Astrocyte (in vitro differentiated cells and primary cell): Measurements from ENCODE around the gene PLXND1. TPM values are rescaled to one million over a fixed set of nuclear protein-coding genes. Genes with fewer than 3 reads are reported as not detected.

Experiments
- DNase-seq: peaks from one replicate; pipeline ENCODE4 v3.0.0-alpha.2; 2010; ENCODE audit warnings: low read depth
- FAIRE-seq: peaks from 2 replicates; lab custom pipeline; 2011; peaks lifted over from hg19 to GRCh38; lab: Jason Lieb, UNC
- H2AFZ ChIP-seq: 2 replicates; pipeline ENCODE4 v1.6.0; 2012; ENCODE audit warnings: low read depth, low read length, inconsistent platforms
- H3K27ac ChIP-seq: 2 replicates; pipeline ENCODE4 v1.5.1; 2011; ENCODE audit warnings: low read depth, low read length, inconsistent platforms
- H3K27me3 ChIP-seq: 2 replicates; pipeline ENCODE4 v1.6.0; 2011; ENCODE audit warnings: low read length, inconsistent platforms; ENCODE audit not compliant: insufficient read depth
- H3K36me3 ChIP-seq: 2 replicates; pipeline ENCODE4 v1.5.1; 2011; ENCODE audit warnings: low read length, inconsistent platforms; ENCODE audit not compliant: insufficient read depth
- H3K4me1 ChIP-seq: 2 replicates; pipeline ENCODE4 v1.5.1; 2011; ENCODE audit warnings: low read length, inconsistent platforms; ENCODE audit not compliant: insufficient read depth
- H3K4me2 ChIP-seq: 2 replicates; pipeline ENCODE4 v1.6.0; 2012; ENCODE audit warnings: low read length, inconsistent platforms
- H3K4me3 ChIP-seq: 2 replicates; pipeline ENCODE4 v1.5.1; 2011; ENCODE audit warnings: low read depth, mild to moderate bottlenecking, low read length, inconsistent platforms; ENCODE audit not compliant: insufficient read depth
- H3K79me2 ChIP-seq: 2 replicates; pipeline ENCODE4 v1.6.0; 2012; ENCODE audit warnings: mild to moderate bottlenecking, low read length, inconsistent platforms; ENCODE audit not compliant: insufficient read depth
- H3K9ac ChIP-seq: 2 replicates; pipeline ENCODE4 v1.6.0; 2012; ENCODE audit warnings: mild to moderate bottlenecking, low read length, inconsistent platforms
- H3K9me3 ChIP-seq: 2 replicates; pipeline ENCODE4 v1.5.1; 2012; ENCODE audit warnings: low read depth, mild to moderate bottlenecking, low read length, inconsistent platforms; ENCODE audit not compliant: insufficient read depth
- H4K20me1 ChIP-seq: 2 replicates; pipeline ENCODE4 v1.6.0; 2012; ENCODE audit warnings: low read length, inconsistent platforms; ENCODE audit not compliant: insufficient read depth
- H3K27ac Mint-ChIP-seq: one replicate; pipeline ENCODE4 v1.8.0; 2021; ENCODE audit warnings: mild to moderate bottlenecking, mixed read lengths; ENCODE audit not compliant: unreplicated experiment
- H3K27me3 Mint-ChIP-seq: one replicate; pipeline ENCODE4 v1.8.0; 2021; ENCODE audit warnings: low read depth, mixed read lengths; ENCODE audit not compliant: unreplicated experiment
- H3K36me3 Mint-ChIP-seq: one replicate; pipeline ENCODE4 v1.8.0; 2021; ENCODE audit warnings: low read depth, mixed read lengths; ENCODE audit not compliant: unreplicated experiment
- H3K4me1 Mint-ChIP-seq: one replicate; pipeline ENCODE4 v1.8.0; 2021; ENCODE audit warnings: low read depth, mixed read lengths; ENCODE audit not compliant: unreplicated experiment
- H3K4me3 Mint-ChIP-seq: one replicate; pipeline ENCODE4 v1.8.0; 2021; ENCODE audit warnings: mild to moderate bottlenecking, moderate library complexity, mixed read lengths; ENCODE audit not compliant: unreplicated experiment
- H3K9me3 Mint-ChIP-seq: one replicate; pipeline ENCODE4 v1.8.0; 2021; ENCODE audit warnings: mild to moderate bottlenecking, mixed read lengths; ENCODE audit not compliant: unreplicated experiment
- EZH2 ChIP-seq: IDR thresholded peaks from 2 replicates; pipeline ENCODE4 v1.6.1; 2012; ENCODE audit warnings: mild to moderate bottlenecking, low read length, inconsistent platforms; ENCODE audit not compliant: insufficient read depth
- total RNA-seq: library from RNA; stranded (reverse); gene quantifications from 2 replicates; pipeline ENCODE4 v1.2.1, GENCODE V29; 2021
- TF ChIP-seq, protein P1 (sequence below): IDR thresholded peaks from 2 replicates; pipeline ENCODE4 v1.5.1; 2011; ENCODE audit warnings: low read depth, mild to moderate bottlenecking, inconsistent platforms, low read length, moderate library complexity; ENCODE audit not compliant: insufficient read depth

PLXND1 gene
- total RNA-seq, 1 donor from 2014 or later = 184 TPM

GRCh38 chr3:129564981-129565644 lies 41.4 kb downstream of the PLXND1 start:
- Histone ChIP-seq H3K4me2 (no peak overlapping the region), H3K9me3 (no peaks in the 10 kb centered on the region), H3K9ac (no peak overlapping the region), H3K79me2 (no peaks in the 10 kb centered on the region), H3K27ac (no peak overlapping the region), H3K36me3 (no peaks in the 10 kb centered on the region), H4K20me1 (no peaks in the 10 kb centered on the region), H3K27me3 (no peaks in the 10 kb centered on the region), H3K4me1 (peaks cover 14% of the 10 kb centered on the region), H3K4me3 (no peak overlapping the region), H2AFZ (no peak overlapping the region)
- DNase-seq (no peak), FAIRE-seq (no peak)
- TF ChIP-seq, protein P1, sequence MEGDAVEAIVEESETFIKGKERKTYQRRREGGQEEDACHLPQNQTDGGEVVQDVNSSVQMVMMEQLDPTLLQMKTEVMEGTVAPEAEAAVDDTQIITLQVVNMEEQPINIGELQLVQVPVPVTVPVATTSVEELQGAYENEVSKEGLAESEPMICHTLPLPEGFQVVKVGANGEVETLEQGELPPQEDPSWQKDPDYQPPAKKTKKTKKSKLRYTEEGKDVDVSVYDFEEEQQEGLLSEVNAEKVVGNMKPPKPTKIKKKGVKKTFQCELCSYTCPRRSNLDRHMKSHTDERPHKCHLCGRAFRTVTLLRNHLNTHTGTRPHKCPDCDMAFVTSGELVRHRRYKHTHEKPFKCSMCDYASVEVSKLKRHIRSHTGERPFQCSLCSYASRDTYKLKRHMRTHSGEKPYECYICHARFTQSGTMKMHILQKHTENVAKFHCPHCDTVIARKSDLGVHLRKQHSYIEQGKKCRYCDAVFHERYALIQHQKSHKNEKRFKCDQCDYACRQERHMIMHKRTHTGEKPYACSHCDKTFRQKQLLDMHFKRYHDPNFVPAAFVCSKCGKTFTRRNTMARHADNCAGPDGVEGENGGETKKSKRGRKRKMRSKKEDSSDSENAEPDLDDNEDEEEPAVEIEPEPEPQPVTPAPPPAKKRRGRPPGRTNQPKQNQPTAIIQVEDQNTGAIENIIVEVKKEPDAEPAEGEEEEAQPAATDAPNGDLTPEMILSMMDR = no peak
- no peak for TF ChIP-seq EZH2
- Mint-ChIP-seq H3K9me3 (no peaks in the 10 kb centered on the region), H3K36me3 (peaks cover 8% of the 10 kb centered on the region), H3K4me3 (no peak overlapping the region), H3K4me1 (peaks cover 5% of the 10 kb centered on the region), H3K27ac (no peak overlapping the region), H3K27me3 (no peaks in the 10 kb centered on the region)

DNA sequence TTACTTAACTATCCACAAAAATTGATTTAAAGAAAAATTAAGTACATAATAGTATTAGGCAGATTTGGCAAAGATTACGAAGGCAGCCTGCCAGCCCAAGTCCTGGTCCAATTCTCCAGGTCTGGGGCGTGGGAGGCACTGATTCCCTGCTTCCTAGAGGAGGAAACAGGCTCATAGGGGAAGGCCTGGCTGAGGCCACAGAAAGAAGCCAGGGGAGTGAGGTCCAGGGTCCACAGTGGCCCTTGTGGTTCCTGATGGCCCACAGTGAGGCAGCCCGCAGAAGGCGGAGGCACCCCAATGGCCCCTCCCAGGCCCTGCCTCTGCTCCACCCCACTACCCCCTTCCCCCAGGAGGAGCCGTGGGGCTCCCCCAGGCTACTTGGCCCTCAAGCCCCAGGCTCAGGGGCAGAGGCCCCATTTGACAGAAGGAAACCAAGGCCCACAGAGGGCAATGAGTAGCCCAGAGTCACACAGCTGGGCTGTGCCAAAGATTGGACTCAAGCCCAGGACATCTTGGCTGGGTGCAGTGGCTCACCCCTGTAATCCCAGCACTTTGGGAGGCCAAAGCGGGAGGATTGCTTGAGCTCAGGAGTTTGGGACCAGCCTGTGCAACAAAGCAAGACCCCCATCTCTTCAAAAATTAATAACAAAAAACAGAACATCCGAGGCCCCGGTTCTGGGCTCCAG lies 42.5 kb downstream of the PLXND1 start:
- H3K27ac ChIP-seq = no peak overlapping the region
- peaks cover 21% of the 10 kb centered on the region for H3K4me1 ChIP-seq
- TF ChIP-seq, protein P1 = no peak
- TF ChIP-seq EZH2 = no peak
- no peaks in the 10 kb centered on the region for H3K9me3 ChIP-seq
- no peak overlapping the region for H3K9ac ChIP-seq
- no peaks in the 10 kb centered on the region for H3K27me3 Mint-ChIP-seq
- H3K27ac Mint-ChIP-seq = no peak overlapping the region
- no peaks in the 10 kb centered on the region for H3K27me3 ChIP-seq
- DNase-seq (no peak), FAIRE-seq (no peak)
- peaks cover 9% of the 10 kb centered on the region for H3K4me1 Mint-ChIP-seq
- H3K4me3 ChIP-seq = no peak overlapping the region
- no peaks in the 10 kb centered on the region for H3K79me2 ChIP-seq
- no peaks in the 10 kb centered on the region for H3K36me3 ChIP-seq
- no peak overlapping the region for H2AFZ ChIP-seq
- H3K4me2 ChIP-seq = no peak overlapping the region
- no peaks in the 10 kb centered on the region for H4K20me1 ChIP-seq
- no peak overlapping the region for H3K4me3 Mint-ChIP-seq
- H3K9me3 Mint-ChIP-seq = no peaks in the 10 kb centered on the region
- peaks cover 5% of the 10 kb centered on the region for H3K36me3 Mint-ChIP-seq

- FAIRE-seq = no peak
- no peak overlapping the region for H3K27ac Mint-ChIP-seq
- no peaks in the 10 kb centered on the region for H3K36me3 ChIP-seq
- TF ChIP-seq, protein P1 = no peak
- no peak for TF ChIP-seq EZH2
- H2AFZ ChIP-seq = no peak overlapping the region
- no peak overlapping the region for H3K27ac ChIP-seq
- DNase-seq = no peak
- no peaks in the 10 kb centered on the region for H3K27me3 Mint-ChIP-seq
- H3K4me1 Mint-ChIP-seq = peaks cover 13% of the 10 kb centered on the region
- peaks cover 28% of the 10 kb centered on the region for H3K4me1 ChIP-seq
- no peaks in the 10 kb centered on the region for H3K9me3 ChIP-seq
- H3K36me3 Mint-ChIP-seq = peaks cover 5% of the 10 kb centered on the region
- H3K9ac ChIP-seq = no peak overlapping the region
- H3K4me2 ChIP-seq = no peak overlapping the region
- no peak overlapping the region for H3K4me3 ChIP-seq
- H3K4me3 Mint-ChIP-seq = no peak overlapping the region
- no peaks in the 10 kb centered on the region for H3K9me3 Mint-ChIP-seq
- H3K79me2 ChIP-seq = no peaks in the 10 kb centered on the region
- H3K27me3 ChIP-seq = no peaks in the 10 kb centered on the region
- no peaks in the 10 kb centered on the region for H4K20me1 ChIP-seq
Observed at GRCh38 chr3:129563332-129563731, 43.1 kb downstream of the PLXND1 start.
